HEK293 (cell line): Measurements from ENCODE around the gene ZNF76.
A peak's percentile ranks its signal among the peaks of the same experiment; 100 is the strongest.

Source experiments
- BCL11B ChIP-seq: fragments of 450-650 bp; formaldehyde crosslinking; IDR thresholded peaks from 2 replicates; pipeline ENCODE4 v1.5.1; 2016; ENCODE audit warnings: low read depth, missing biosample characterization, missing genetic modification characterization
- CTCF ChIP-seq: fragments of 450-650 bp; formaldehyde crosslinking; IDR thresholded peaks from 2 replicates; pipeline ENCODE4 v1.5.1; 2016; ENCODE audit warnings: missing biosample characterization, missing genetic modification characterization
- PRDM2 ChIP-seq: fragments of 450-650 bp; formaldehyde crosslinking; IDR thresholded peaks from 2 replicates; pipeline ENCODE4 v1.5.1; 2016; ENCODE audit warnings: missing biosample characterization, missing genetic modification characterization, borderline replicate concordance
- PRDM4 ChIP-seq: fragments of 450-650 bp; formaldehyde crosslinking; IDR thresholded peaks from 2 replicates; pipeline ENCODE4 v1.5.1; 2017; ENCODE audit warnings: missing biosample characterization, missing genetic modification characterization
- SCRT2 ChIP-seq: fragments of 450-650 bp; formaldehyde crosslinking; IDR thresholded peaks from 2 replicates; pipeline ENCODE4 v1.5.1; 2016; ENCODE audit warnings: missing biosample characterization, missing genetic modification characterization
- ZBTB17 ChIP-seq: fragments of 450-650 bp; formaldehyde crosslinking; IDR thresholded peaks from 2 replicates; pipeline ENCODE4 v1.5.1; 2016; ENCODE audit warnings: missing biosample characterization, missing genetic modification characterization
- ZIC2 ChIP-seq: fragments of 450-650 bp; formaldehyde crosslinking; IDR thresholded peaks from 2 replicates; pipeline ENCODE4 v1.5.1; 2016; ENCODE audit warnings: missing biosample characterization, missing genetic modification characterization
- ZNF140 ChIP-seq: fragments of 450-650 bp; formaldehyde crosslinking; IDR thresholded peaks from 2 replicates; pipeline ENCODE4 v1.5.1; 2016; ENCODE audit warnings: missing biosample characterization, missing genetic modification characterization
- ZNF184 ChIP-seq: fragments of 450-650 bp; IDR thresholded peaks from 2 replicates; pipeline ENCODE4 v1.5.1; 2018; ENCODE audit warnings: missing biosample characterization, mild to moderate bottlenecking, missing genetic modification characterization
- ZNF2 ChIP-seq: fragments of 450-650 bp; formaldehyde crosslinking; IDR thresholded peaks from 2 replicates; pipeline ENCODE4 v1.5.1; 2016; ENCODE audit warnings: missing biosample characterization, missing genetic modification characterization
- ZNF24 ChIP-seq: fragments of 450-650 bp; formaldehyde crosslinking; IDR thresholded peaks from 2 replicates; pipeline ENCODE4 v1.5.1; 2016; ENCODE audit warnings: missing biosample characterization, missing genetic modification characterization
- ZNF324 ChIP-seq: fragments of 450-650 bp; formaldehyde crosslinking; IDR thresholded peaks from 2 replicates; pipeline ENCODE4 v1.5.1; 2016; ENCODE audit warnings: missing biosample characterization, missing genetic modification characterization
- ZNF404 ChIP-seq: fragments of 450-650 bp; formaldehyde crosslinking; IDR thresholded peaks from 2 replicates; pipeline ENCODE4 v1.5.1; 2017; ENCODE audit warnings: missing biosample characterization, missing genetic modification characterization
- ZNF426 ChIP-seq: fragments of 450-650 bp; formaldehyde crosslinking; IDR thresholded peaks from 2 replicates; pipeline ENCODE4 v1.5.1; 2017; ENCODE audit warnings: missing biosample characterization, missing genetic modification characterization, mild to moderate bottlenecking, inconsistent platforms, moderate library complexity
- ZNF488 ChIP-seq: fragments of 450-650 bp; formaldehyde crosslinking; IDR thresholded peaks from 2 replicates; pipeline ENCODE4 v1.5.1; 2016; ENCODE audit warnings: missing biosample characterization, missing genetic modification characterization
- ZNF518A ChIP-seq: fragments of 450-650 bp; formaldehyde crosslinking; conservative IDR thresholded peaks from 2 replicates; pipeline ENCODE4 v1.5.1; 2016; ENCODE audit warnings: low read depth, missing biosample characterization, missing genetic modification characterization
- ZNF549 ChIP-seq: fragments of 450-650 bp; IDR thresholded peaks from 2 replicates; pipeline ENCODE4 v1.5.1; 2018; ENCODE audit warnings: missing biosample characterization, missing genetic modification characterization, mild to moderate bottlenecking, inconsistent platforms, moderate library complexity
- ZNF571 ChIP-seq: fragments of 450-650 bp; formaldehyde crosslinking; IDR thresholded peaks from 2 replicates; pipeline ENCODE4 v1.5.0; 2017; ENCODE audit warnings: missing biosample characterization, missing genetic modification characterization
- ZNF624 ChIP-seq: fragments of 450-650 bp; formaldehyde crosslinking; IDR thresholded peaks from 2 replicates; pipeline ENCODE4 v1.5.1; 2017; ENCODE audit warnings: missing biosample characterization, missing genetic modification characterization
- ZNF626 ChIP-seq: fragments of 450-650 bp; sonication (Bioruptor Pico); formaldehyde crosslinking; IDR thresholded peaks from 2 replicates; pipeline ENCODE4 v1.5.1; 2018; ENCODE audit warnings: missing biosample characterization, missing genetic modification characterization, inconsistent platforms
- ZNF629 ChIP-seq: fragments of 450-650 bp; formaldehyde crosslinking; IDR thresholded peaks from 2 replicates; pipeline ENCODE4 v1.5.1; 2017; ENCODE audit warnings: missing biosample characterization, missing genetic modification characterization
- ZNF654 ChIP-seq: fragments of 450-650 bp; formaldehyde crosslinking; IDR thresholded peaks from 2 replicates; pipeline ENCODE4 v1.5.1; 2016; ENCODE audit warnings: low read depth, missing biosample characterization, missing genetic modification characterization
- ZNF658 ChIP-seq: fragments of 450-650 bp; formaldehyde crosslinking; IDR thresholded peaks from 2 replicates; pipeline ENCODE4; 2016; ENCODE audit warnings: missing biosample characterization, missing genetic modification characterization
- ZNF670 ChIP-seq: fragments of 450-650 bp; formaldehyde crosslinking; IDR thresholded peaks from 2 replicates; pipeline ENCODE4 v1.5.1; 2016; ENCODE audit warnings: missing biosample characterization, missing genetic modification characterization, low read depth

The ZNF76 gene

GRCh38 chr6:35259194-35259947 lies at the start of gene ZNF76 (continued):
- TF ChIP-seq PRDM2 (tag by site-specific recombination) (no peak), ZNF426 (tag by site-specific recombination) (peak; percentile 5; the same call in 1 of the 2 replicates), ZNF629 (peak; percentile 99), ZNF140 (tag by site-specific recombination) (no peak), ZNF24 (tag by site-specific recombination) (peak; percentile 77; the same call in 1 of the 2 replicates), ZNF324 (peak; percentile 94), ZNF488 (tag by site-specific recombination) (no peak), ZNF518A (peak; percentile 47), ZNF404 (tag by site-specific recombination) (no peak), ZNF549 (tag by site-specific recombination) (no peak), ZNF658 (tag by site-specific recombination) (no peak), ZNF626 (tag by site-specific recombination) (no peak; the same call in 1 of the 2 replicates), PRDM4 (tag by site-specific recombination) (peak; percentile 76; the same call in 1 of the 2 replicates), ZBTB17 (tag by site-specific recombination) (peak; percentile 97), ZNF2 (peak; percentile 92), ZNF624 (tag by site-specific recombination) (no peak), ZNF654 (tag by site-specific recombination) (no peak), CTCF (tag by site-specific recombination) (no peak), ZIC2 (tag by site-specific recombination) (peak; percentile 89), SCRT2 (tag by site-specific recombination) (no peak), ZNF571 (no peak), BCL11B (tag by site-specific recombination) (no peak; the same call in 1 of the 2 replicates), ZNF670 (tag by site-specific recombination) (no peak), ZNF184 (tag by site-specific recombination) (peak; percentile 89)
